Measurements from ENCODE around the gene TAC3.

DNA sequence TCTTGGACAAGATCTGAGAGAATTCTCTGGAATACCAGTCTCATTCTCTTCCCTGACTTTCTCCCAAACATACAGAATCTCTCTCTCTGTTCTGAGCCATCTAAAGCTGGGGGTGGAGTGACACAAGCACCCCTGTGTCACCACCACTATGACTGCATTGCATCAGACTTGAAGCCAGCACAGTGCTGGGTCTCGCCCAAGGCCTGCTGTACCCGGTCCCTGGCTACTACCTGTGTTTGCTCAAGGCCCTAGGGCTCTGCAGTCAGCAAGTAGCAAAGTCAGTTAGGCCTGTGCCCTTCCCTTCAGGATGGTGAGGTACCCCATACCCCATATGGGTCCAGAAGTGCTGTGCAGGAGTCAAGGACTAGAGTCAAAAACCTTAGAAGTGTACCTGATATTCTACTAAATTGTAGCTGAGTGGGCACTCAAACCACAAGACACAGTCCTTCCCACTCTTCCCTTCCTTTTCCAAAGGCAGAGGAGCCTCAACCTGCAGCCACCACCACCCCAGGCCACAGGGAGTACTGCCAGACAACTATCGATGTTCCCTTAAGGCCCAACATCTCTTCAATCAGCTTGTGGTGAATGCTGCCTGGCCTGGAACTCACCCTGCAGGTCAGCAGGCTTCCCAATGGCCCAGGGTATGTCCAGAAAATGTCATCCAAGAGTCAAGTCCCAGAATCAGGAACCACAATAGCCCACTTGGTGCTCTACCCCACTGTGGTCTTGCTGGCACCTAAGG is 37.8 kb downstream of the TAC3 start:
- TF ChIP-seq, protein P1, sequence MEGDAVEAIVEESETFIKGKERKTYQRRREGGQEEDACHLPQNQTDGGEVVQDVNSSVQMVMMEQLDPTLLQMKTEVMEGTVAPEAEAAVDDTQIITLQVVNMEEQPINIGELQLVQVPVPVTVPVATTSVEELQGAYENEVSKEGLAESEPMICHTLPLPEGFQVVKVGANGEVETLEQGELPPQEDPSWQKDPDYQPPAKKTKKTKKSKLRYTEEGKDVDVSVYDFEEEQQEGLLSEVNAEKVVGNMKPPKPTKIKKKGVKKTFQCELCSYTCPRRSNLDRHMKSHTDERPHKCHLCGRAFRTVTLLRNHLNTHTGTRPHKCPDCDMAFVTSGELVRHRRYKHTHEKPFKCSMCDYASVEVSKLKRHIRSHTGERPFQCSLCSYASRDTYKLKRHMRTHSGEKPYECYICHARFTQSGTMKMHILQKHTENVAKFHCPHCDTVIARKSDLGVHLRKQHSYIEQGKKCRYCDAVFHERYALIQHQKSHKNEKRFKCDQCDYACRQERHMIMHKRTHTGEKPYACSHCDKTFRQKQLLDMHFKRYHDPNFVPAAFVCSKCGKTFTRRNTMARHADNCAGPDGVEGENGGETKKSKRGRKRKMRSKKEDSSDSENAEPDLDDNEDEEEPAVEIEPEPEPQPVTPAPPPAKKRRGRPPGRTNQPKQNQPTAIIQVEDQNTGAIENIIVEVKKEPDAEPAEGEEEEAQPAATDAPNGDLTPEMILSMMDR (conservative IDR thresholded peaks at IDR 0.05; ENCODE audit: low read length): no peak
- TF ChIP-seq EZH2phosphoT487 (IDR thresholded peaks at IDR 0.05; ENCODE audit: borderline replicate concordance): no peak

Data from Loucy (cell line).